Heart left ventricle (tissue), 16 donors: Measurements from ENCODE around the gene SLC13A4. TPM values are rescaled to one million over a fixed set of nuclear protein-coding genes. Genes with fewer than 3 reads are reported as not detected.

Experiments
- ATAC-seq, 4 donors: fragments of 200-7000 bp; cut with Tn5 transposase; one replicate each; pipeline ENCODE4 v1.9.1; 2020 to 2022; ENCODE audit warnings: moderate library complexity in 4 of 4, mild to moderate bottlenecking in 3 of 4, moderate number of reproducible peaks in 1 of 4
- DNase-seq, 5 donors: peaks; one replicate each; pipeline ENCODE4 v3.0.0-alpha.2; 2020
- H3K27ac ChIP-seq, 12 donors: fragments of 200-600 bp; sonication (generic) in 4 of 12; one replicate each; pipeline versions ENCODE4 v1.5.0 to v1.8.0; 2016 to 2022; ENCODE audit warnings: mild to moderate bottlenecking in 2 of 12
- H3K27me3 ChIP-seq, 9 donors: fragments of 200-600 bp; sonication (generic) in 2 of 9; one replicate each; pipeline versions ENCODE4 v1.5.1 to v1.8.0; 2016 to 2022; ENCODE audit warnings: mild to moderate bottlenecking in 3 of 9
- H3K36me3 ChIP-seq, 9 donors: fragments of 200-600 bp; sonication (generic) in 2 of 9; one replicate each; pipeline versions ENCODE4 v1.5.0 to v1.8.0; 2018 to 2022; ENCODE audit warnings: mild to moderate bottlenecking in 2 of 9
- H3K4me1 ChIP-seq, 12 donors: fragments of 200-600 bp; sonication (generic) in 4 of 12; one replicate each; pipeline versions ENCODE4 v1.5.0 to v1.8.0; 2016 to 2022; ENCODE audit warnings: mild to moderate bottlenecking in 3 of 12
- H3K4me3 ChIP-seq, 12 donors: fragments of 200-600 bp; sonication (generic) in 4 of 12; one replicate each; pipeline versions ENCODE4 v1.5.0 to v1.8.0; 2017 to 2022; ENCODE audit warnings: mild to moderate bottlenecking in 9 of 12, moderate library complexity in 4 of 12
- H3K9me3 ChIP-seq, 12 donors: fragments of 200-600 bp; sonication (generic) in 4 of 12; one replicate each; pipeline versions ENCODE4 v1.5.0 to v1.8.0; 2016 to 2022; ENCODE audit warnings: mild to moderate bottlenecking in 1 of 12
- CTCF ChIP-seq, 12 donors: fragments of 200-600 bp; sonication (generic) in 4 of 12; IDR thresholded peaks; one replicate each; pipeline versions ENCODE4 v1.5.0 to v1.8.0; 2018 to 2022; ENCODE audit warnings: antibody characterized with exemption in 12 of 12, mild to moderate bottlenecking in 5 of 12
- POLR2A ChIP-seq, 2 donors: fragments of 450-650 bp; IDR thresholded peaks; one replicate each; pipeline ENCODE4 v1.6.1; 2017; ENCODE audit warnings: antibody characterized with exemption in 2 of 2, mild to moderate bottlenecking in 2 of 2, moderate library complexity in 2 of 2
- WGBS, 4 donors: extraction: QIAGEN DNeasy Blood & Tissue Kit in 2 of 4; methylation state at CpG; one replicate each; pipeline versions ENCODE4 v1.1.5 to v1.1.7; 2013 to 2018; 5-methylcytosine and 5-hydroxymethylcytosine counted together
- intact Hi-C, 10 donors: fragments of 100-400 bp; cut with DNase I; formaldehyde crosslinking; loops; one replicate each; pipeline versions ENCODE4 v1.11.1 to v1.14.2; 2022
- polyA plus RNA-seq, 2 donors: library from polyadenylated mRNA; stranded (reverse); fragments of 200-250 nt; gene quantifications; one replicate each; pipeline ENCODE4 v1.2.3, GENCODE V29; 2013
- total RNA-seq, 9 donors: library from RNA; depleted of rRNA in 2 of 9; stranded (reverse); fragments of >200 nt in 2 of 9; fragmentation: NEBNext Ultra II Directional in 3 of 9; extraction: Animal tissue kit (Norgen Biotek cat#: 25700) in 3 of 9; gene quantifications; one replicate each; pipeline versions ENCODE4 v1.1.0 to v1.2.4, GENCODE V29; 2016 to 2023
- donor health status: ischemic (EF 13 %, LVEDD 7.1; RV severe dilation, severe dysfunction).
- donor health status: healthy with polysubstance abuse.
- donor health status: DM: no; HTN: yes; CAD: no.
- donor health status: DM: no; HTN: no; CAD: no.
- donor health status: ischemic (EF 25% LVEDD 6.9; RV normal size, moderate dysfunction).
- donor health status: ischemic (EF 25% LVEDD 5.7; RV mildly dilated, moderate dysfunction).
- donor health status: healthy.
- donor health status: DM: yes; HTN: yes; CAD: no.
- donor health status: ischemic (EF 35%, LVEDD 5.7; RV mildly dilated, moderate dysfunction).
- donor health status: nonischemic (EF 11% LVEDD 7.7; RV severe dilation, severe dysfunction).
- donor health status: DM: yes; HTN: yes; CAD: no.
- donor health status: PGD.
- donor health status: ischemic (EF 29% LVEDD 5.4; RV normal size, mild dysfunction).
- donor health status: nonischemic (EF 23%, LVEDD 6.1; RV moderate dilation, normal function).

The SLC13A4 gene
- total and polyA plus RNA-seq, 11 donors: 0.08 to 1.5 (median 0.46) TPM; not detected in 1

GRCh38 chr7:135662373-135663114 lies 65.4 kb downstream of the SLC13A4 start, which contains the start of gene STMP1:
STMP1 (plus strand) TSS chr7:135662514.
- H3K4me3 ChIP-seq: peak within 1 kb of the TSS; percentile 72 to 95 (median 86)
- no peaks in the 10 kb centered on the region for H3K9me3 ChIP-seq
- 0 to 1% (median 1%) methylated on average over 31 to 60 of the region's 60 CpGs for WGBS, 4 donors
- H3K36me3 ChIP-seq: peaks cover 0 to 5% (median 0%) of the 10 kb centered on the region in 9 donors
- H3K27ac ChIP-seq: peak within 1 kb of the TSS; percentile 69 to 97 (median 94)
- peak in 8 of 12 donors; percentile 66 to 93 (median 83) for TF ChIP-seq CTCF (IDR thresholded peaks at IDR 0.05)
- TF ChIP-seq POLR2A (IDR thresholded peaks at IDR 0.05): peak in 1 of 2 donors; percentile 94
- H3K4me1 ChIP-seq: peaks cover 0 to 54% (median 21%) of the 10 kb centered on the region in 12 donors
- ATAC-seq: peak; percentile 97 to 99 (median 98)
- DNase-seq: peak; percentile 97 to 99 (median 98)
- intact Hi-C loops: loop anchor here in 8 of 10 donors (1.0 to 10.0 kb wide), 8 partner anchors 132 to 350 kb away; partner anchors contain the start of gene MTPN (in 4 of the 8)
- H3K27me3 ChIP-seq: no peaks in the 10 kb centered on the region

GRCh38 chr7:135662123-135662372 lies 65.9 kb downstream of the SLC13A4 start:
- Histone ChIP-seq H3K4me3 (peak overlapping the region; percentile 72 to 95 (median 86)), H3K9me3 (no peaks in the 10 kb centered on the region), H3K27ac (peak overlapping the region; percentile 69 to 97 (median 94)), H3K27me3 (no peaks in the 10 kb centered on the region), H3K4me1 (peaks cover 0 to 53% (median 20%) of the 10 kb centered on the region in 12 donors), H3K36me3 (peaks cover 0 to 5% (median 0%) of the 10 kb centered on the region in 9 donors)
- WGBS, 4 donors: 11 to 14% (median 13%) methylated on average over 15 to 17 of the region's 17 CpGs
- intact Hi-C loops: loop anchor here in 8 of 10 donors (1.0 to 10.0 kb wide), 8 partner anchors 133 to 350 kb away; partner anchors contain the start of gene MTPN (in 4 of the 8)
- no peak for DNase-seq
- TF ChIP-seq CTCF (IDR thresholded peaks at IDR 0.05): peak in 4 of 12 donors; percentile 78 to 91 (median 84)
- TF ChIP-seq POLR2A (IDR thresholded peaks at IDR 0.05): no peak
- ATAC-seq: no peak

DNA sequence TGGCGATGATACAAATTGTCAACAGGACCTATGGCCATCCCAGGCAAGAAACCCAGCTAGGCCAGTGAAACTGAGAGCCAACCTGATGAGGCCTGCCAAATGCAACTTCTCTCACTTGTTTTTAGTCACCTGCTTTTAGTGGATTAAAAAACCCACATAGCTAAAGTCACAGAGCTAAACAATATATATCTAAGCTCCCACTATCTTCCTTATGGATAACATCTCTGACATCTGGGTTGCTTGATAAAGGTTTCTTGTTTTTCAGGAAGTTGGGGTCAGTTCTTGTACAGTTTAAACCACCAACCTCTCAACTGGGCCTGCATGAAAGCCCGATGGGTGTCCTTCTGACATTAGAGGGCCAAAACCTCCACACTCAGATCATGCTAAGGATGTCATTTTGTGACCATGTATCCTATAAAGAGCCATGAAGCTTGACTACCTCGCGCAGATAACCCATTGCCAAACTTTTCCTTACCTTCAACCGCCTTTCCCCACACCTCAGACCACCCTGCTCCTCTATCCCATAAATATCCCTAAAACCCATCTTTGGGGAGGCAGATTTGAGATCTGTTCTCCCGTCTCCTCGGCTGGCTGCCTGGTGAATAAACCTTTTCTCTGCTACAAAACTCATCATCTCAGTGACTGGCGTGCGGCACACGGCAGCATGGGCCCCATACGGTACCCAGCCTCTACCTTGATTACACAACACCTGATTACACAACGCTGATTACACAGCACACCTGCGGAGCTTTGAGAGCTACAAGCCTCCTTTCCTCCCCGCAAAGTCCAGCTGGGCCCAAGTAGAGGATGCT lies 66.5 kb downstream of the SLC13A4 start:
- Histone ChIP-seq H3K4me1 (peaks cover 0 to 47% (median 19%) of the 10 kb centered on the region in 12 donors), H3K4me3 (peak overlapping the region; percentile 72 to 95 (median 86)), H3K9me3 (no peaks in the 10 kb centered on the region), H3K27me3 (no peaks in the 10 kb centered on the region), H3K27ac (peak overlapping the region; percentile 69 to 97 (median 94)), H3K36me3 (peaks cover 0 to 3% (median 0%) of the 10 kb centered on the region in 9 donors)
- no peak for TF ChIP-seq POLR2A (IDR thresholded peaks at IDR 0.05)
- no peak for TF ChIP-seq CTCF (IDR thresholded peaks at IDR 0.05)
- WGBS, 4 donors: 74 to 82% (median 76%) methylated on average over 14 of the region's 14 CpGs
- intact Hi-C loops: loop anchor here in 8 of 10 donors (1.0 to 10.0 kb wide), 8 partner anchors 133 to 351 kb away; partner anchors contain the start of gene MTPN (in 4 of the 8)
- ATAC-seq: peak in 1 of 4 donors; percentile 2
- no peak for DNase-seq
